RWPE1 (cell line): ENCODE measurements around the gene KLF9.

ENCODE experiments used
- CTCF ChIA-PET: fragments of 350-600 bp; sonication (Branson Sonifier 250); formaldehyde crosslinking; extraction: SDS; loops from one replicate; lab custom pipeline; 2021; lab: Yijun Ruan, JAX
- POLR2A ChIA-PET: fragments of 400-600 bp; formaldehyde crosslinking; extraction: SDS; loops from one replicate; lab custom pipeline; 2020; ENCODE audit warnings: antibody characterized with exemption; ENCODE audit not compliant: low non-redundant PET; lab: Yijun Ruan, JAX
- DNase-seq: peaks from one replicate; pipeline ENCODE4 v3.0.0; 2012; ENCODE audit warnings: low spot score
- H3K27ac ChIP-seq: fragments of 450-650 bp; 2 replicates; pipeline ENCODE4 v1.5.1; 2017
- TF ChIP-seq, protein P1 (sequence below): fragments of 450-650 bp; conservative IDR thresholded peaks from 2 replicates; pipeline ENCODE4 v1.5.1; 2017; ENCODE audit warnings: low read depth, mild to moderate bottlenecking

The KLF9 gene

DNA sequence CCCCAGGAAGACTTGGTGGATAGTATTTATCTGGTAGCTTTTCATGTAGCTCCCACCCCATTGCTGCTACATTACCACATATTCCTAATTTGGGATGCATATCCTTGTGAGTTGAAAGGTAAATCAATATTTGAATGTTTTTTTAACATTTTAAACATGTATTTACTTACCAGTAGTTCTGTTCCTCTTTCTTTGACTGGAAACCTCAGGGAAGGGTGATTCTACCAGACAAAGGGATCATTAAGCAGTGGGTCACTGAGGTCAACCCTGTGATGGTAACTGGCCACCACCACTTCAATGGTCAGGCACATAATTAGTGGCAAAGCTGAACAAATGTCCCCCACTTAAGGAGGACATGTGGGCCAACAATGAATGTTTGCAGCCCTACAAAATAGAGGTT lies 27.2 kb upstream of the KLF9 start:
- ChIA-PET POLR2A (no interaction called here), CTCF (interaction anchor here (0.6 kb wide), 1 partner anchor 122 kb away, joined by 3 read pairs; no protein-coding TSS in a partner anchor)
- TF ChIP-seq, protein P1, sequence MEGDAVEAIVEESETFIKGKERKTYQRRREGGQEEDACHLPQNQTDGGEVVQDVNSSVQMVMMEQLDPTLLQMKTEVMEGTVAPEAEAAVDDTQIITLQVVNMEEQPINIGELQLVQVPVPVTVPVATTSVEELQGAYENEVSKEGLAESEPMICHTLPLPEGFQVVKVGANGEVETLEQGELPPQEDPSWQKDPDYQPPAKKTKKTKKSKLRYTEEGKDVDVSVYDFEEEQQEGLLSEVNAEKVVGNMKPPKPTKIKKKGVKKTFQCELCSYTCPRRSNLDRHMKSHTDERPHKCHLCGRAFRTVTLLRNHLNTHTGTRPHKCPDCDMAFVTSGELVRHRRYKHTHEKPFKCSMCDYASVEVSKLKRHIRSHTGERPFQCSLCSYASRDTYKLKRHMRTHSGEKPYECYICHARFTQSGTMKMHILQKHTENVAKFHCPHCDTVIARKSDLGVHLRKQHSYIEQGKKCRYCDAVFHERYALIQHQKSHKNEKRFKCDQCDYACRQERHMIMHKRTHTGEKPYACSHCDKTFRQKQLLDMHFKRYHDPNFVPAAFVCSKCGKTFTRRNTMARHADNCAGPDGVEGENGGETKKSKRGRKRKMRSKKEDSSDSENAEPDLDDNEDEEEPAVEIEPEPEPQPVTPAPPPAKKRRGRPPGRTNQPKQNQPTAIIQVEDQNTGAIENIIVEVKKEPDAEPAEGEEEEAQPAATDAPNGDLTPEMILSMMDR: no peak

DNA sequence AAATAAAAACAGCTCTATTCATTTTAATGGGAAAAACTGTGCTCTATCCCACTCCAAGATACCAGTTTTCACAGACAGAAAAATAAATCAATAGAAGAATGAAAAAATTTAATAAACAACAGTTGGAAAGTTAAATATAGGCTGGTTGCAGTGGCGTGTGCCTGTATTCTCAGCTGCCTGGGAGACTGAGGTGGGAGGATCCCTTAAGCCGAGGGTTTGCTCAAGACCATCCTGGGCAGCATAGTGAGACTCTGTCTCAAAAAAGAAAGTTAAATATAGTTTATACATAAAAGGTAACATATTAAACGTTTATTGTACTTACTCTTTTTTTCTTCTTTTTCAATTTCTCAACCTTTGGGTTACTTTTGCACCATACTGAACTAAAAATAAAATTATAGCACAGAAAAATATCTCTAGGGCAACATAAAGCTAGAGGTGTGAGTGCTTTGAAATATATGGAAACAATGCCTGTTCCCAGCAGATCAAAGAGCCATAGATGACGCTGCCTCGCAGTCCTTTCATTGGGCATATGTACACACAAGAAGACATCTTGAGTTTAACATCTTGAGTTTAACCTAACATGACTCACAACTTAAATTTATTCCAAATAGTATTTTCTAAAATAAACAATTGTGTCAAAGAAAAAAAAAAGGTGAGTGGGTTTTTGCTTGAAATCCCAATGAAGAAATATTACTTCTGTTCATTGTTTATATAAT lies 25.7 kb upstream of the KLF9 start:
- no peak for DNase-seq
- TF ChIP-seq, protein P1: no peak
- H3K27ac ChIP-seq: no peak overlapping the region
- POLR2A ChIA-PET: no interaction called here
- CTCF ChIA-PET: interaction anchor here (0.7 to 0.9 kb wide), 3 partner anchors 13 to 205 kb away, joined by 3 to 4 read pairs (median 3); no protein-coding TSS in a partner anchor

More for the DNA sequence above, 27.2 kb upstream of the KLF9 start:
- DNase-seq: no peak
- H3K27ac ChIP-seq: no peak overlapping the region

DNA sequence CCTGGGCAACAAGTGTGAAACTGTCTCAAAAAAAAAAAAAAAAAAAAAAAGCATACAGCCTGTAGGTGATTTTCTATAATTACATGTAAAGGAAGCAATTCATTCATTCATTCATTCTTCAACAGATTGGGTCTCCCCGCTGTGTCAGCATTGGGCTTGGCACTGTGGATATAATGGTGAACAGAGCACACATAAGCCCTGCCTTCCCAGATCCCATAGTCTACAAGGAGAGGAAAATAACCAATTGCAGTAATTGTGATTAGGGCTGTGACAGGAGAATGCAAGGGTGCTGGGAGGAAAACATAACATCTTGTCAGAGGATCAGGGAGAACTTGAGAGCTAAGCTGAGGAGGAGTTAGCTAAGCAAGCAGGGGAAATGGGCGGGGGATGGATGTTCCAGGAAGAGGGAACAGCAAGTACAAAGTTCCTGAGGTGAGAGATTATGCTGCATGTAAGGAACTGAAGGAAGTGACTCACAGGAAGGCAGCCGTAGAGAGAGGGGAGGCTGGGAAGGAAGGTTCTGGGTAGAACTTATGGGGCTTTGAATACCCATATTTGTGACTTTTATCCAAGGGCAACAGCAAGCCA lies 24.0 kb upstream of the KLF9 start:
- H3K27ac ChIP-seq: peak overlapping the region; percentile 72
- peak; percentile 53 for DNase-seq
- ChIA-PET CTCF (no interaction called here), POLR2A (no interaction called here)
- TF ChIP-seq, protein P1: no peak

DNA sequence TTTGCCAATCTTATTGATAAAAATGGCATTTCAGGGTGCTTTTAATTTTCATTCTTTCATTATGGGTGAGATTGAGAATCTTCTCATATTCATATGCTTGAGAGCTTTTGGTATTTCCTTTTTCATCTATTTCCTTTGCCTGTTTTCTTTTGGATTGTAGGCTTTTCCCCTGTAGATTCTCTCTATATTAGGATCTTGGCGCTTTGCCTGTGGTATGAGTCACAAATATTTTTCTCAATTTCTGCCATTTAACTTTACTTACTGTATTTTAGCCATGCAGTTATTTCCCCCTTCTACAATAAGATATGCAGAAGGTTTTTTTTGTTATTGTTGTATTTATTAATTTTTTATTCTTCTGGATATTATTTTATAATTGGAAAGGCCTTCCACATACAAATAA lies 21.5 kb upstream of the KLF9 start:
- TF ChIP-seq, protein P1: no peak
- peak; percentile 44 for DNase-seq
- H3K27ac ChIP-seq: peak overlapping the region; percentile 72
- CTCF ChIA-PET: interaction anchor here (0.6 kb wide), 1 partner anchor 31 kb away, joined by 3 read pairs; no protein-coding TSS in a partner anchor
- POLR2A ChIA-PET: no interaction called here

DNA sequence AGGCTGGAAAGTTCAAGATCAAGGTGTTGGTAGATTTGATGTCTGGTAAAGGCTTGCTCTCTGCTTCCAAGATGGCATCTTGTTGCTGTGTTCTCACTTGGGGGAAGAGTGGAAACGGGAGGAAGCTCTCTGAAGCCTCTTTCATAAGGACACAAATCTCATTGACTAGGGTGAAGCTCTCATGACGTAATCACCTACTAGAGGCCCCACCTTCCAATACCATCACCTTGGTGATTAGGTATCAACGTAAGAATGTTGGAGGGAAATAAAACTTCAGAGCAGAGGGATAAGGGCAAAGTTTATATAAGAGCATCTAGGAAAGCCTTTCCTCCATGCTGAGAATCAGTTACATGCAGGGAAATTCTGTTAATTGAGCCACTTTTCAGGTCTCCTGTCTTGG lies 15.4 kb upstream of the KLF9 start:
- no peak overlapping the region for H3K27ac ChIP-seq
- ChIA-PET CTCF (interaction anchor here (0.7 kb wide), 2 partner anchors 135 to 476 kb away, joined by 3 read pairs; no protein-coding TSS in a partner anchor), POLR2A (no interaction called here)
- TF ChIP-seq, protein P1: no peak
- no peak for DNase-seq

DNA sequence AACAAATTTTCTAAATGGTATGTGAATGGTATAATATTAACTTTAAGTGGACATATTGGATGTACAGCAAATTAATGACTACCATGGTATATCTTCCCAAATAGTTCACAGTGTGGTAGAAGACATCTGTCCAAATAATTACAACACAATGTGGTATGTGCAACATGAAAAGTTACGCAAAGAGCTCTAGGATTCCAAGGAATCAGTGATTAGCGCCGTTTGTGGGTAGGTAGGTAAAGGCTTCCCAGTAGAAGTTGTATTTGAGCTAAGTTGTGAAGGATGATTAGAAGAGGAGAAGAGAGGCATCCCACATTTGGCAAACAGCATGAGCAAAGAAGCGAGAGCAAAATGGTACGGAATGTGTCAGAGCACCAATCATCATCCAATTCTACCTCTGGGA lies 14.3 kb upstream of the KLF9 start:
- TF ChIP-seq, protein P1: no peak

More for the DNA sequence above, 14.3 kb upstream of the KLF9 start:
- ChIA-PET CTCF (interaction anchor here (0.6 kb wide), 1 partner anchor 80 kb away, joined by 3 read pairs; no protein-coding TSS in a partner anchor), POLR2A (no interaction called here)
- H3K27ac ChIP-seq: no peak overlapping the region
- no peak for DNase-seq
